WERI-Rb-1 (cell line): ENCODE results near the gene USB1.
A peak's percentile ranks its signal among the peaks of the same experiment; 100 is the strongest.

Source experiments
- DNase-seq: peaks from one replicate; pipeline ENCODE4 v3.0.0-alpha.2; 2020
- H3K27ac ChIP-seq: fragments of 250-450 bp; sonication (Bioruptor Pico); 2 replicates; pipeline ENCODE4 v1.5.1; 2020; ENCODE audit warnings: mild to moderate bottlenecking, moderate library complexity
- H3K27me3 ChIP-seq: fragments of 250-450 bp; sonication (Bioruptor Pico); 2 replicates; pipeline ENCODE4 v1.5.1; 2021; ENCODE audit warnings: mild to moderate bottlenecking, low read depth, moderate library complexity; ENCODE audit not compliant: insufficient read depth, severe bottlenecking
- H3K36me3 ChIP-seq: fragments of 250-450 bp; sonication (Bioruptor Pico); 2 replicates; pipeline ENCODE4 v1.5.1; 2020; ENCODE audit warnings: mild to moderate bottlenecking, moderate library complexity
- H3K4me3 ChIP-seq: 2 replicates; pipeline ENCODE4 v1.5.1; 2011; ENCODE audit warnings: low read depth, mild to moderate bottlenecking, control low read depth, low read length
- H3K9me3 ChIP-seq: fragments of 250-450 bp; sonication (Bioruptor Pico); 2 replicates; pipeline ENCODE4 v1.5.1; 2021; ENCODE audit warnings: mild to moderate bottlenecking, moderate library complexity; ENCODE audit not compliant: severe bottlenecking
- TF ChIP-seq, protein P1 (sequence below): IDR thresholded peaks from 2 replicates; pipeline ENCODE4 v1.5.1; 2011; ENCODE audit warnings: low read depth, mild to moderate bottlenecking, control low read depth, inconsistent platforms, low read length

USB1 gene

DNA sequence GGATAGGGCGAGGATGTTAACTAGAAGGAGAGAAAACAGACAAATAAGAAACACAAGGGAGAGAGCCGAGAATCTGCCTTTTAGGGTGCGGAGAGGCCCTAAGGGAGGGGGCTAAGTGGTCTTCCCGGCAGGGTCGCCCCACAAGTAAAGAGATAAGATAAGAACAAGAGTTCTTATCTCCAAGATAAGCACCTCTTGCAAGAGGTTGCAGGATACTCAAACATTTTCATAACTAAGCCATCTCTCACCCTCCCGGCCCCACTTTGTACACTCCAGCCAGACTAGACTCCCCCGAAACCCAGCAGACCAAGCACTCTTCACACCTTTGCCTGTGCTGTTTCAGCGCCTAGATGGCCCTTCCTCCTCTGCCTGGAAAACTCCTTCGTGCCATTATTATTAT, 15.0 kb upstream of the USB1 start:
- TF ChIP-seq, protein P1, sequence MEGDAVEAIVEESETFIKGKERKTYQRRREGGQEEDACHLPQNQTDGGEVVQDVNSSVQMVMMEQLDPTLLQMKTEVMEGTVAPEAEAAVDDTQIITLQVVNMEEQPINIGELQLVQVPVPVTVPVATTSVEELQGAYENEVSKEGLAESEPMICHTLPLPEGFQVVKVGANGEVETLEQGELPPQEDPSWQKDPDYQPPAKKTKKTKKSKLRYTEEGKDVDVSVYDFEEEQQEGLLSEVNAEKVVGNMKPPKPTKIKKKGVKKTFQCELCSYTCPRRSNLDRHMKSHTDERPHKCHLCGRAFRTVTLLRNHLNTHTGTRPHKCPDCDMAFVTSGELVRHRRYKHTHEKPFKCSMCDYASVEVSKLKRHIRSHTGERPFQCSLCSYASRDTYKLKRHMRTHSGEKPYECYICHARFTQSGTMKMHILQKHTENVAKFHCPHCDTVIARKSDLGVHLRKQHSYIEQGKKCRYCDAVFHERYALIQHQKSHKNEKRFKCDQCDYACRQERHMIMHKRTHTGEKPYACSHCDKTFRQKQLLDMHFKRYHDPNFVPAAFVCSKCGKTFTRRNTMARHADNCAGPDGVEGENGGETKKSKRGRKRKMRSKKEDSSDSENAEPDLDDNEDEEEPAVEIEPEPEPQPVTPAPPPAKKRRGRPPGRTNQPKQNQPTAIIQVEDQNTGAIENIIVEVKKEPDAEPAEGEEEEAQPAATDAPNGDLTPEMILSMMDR = no peak
- H3K27ac ChIP-seq = no peak overlapping the region
- H3K27me3 ChIP-seq = no peaks in the 10 kb centered on the region
- no peak overlapping the region for H3K4me3 ChIP-seq
- H3K9me3 ChIP-seq = no peaks in the 10 kb centered on the region
- no peak for DNase-seq
- H3K36me3 ChIP-seq = no peaks in the 10 kb centered on the region

DNA sequence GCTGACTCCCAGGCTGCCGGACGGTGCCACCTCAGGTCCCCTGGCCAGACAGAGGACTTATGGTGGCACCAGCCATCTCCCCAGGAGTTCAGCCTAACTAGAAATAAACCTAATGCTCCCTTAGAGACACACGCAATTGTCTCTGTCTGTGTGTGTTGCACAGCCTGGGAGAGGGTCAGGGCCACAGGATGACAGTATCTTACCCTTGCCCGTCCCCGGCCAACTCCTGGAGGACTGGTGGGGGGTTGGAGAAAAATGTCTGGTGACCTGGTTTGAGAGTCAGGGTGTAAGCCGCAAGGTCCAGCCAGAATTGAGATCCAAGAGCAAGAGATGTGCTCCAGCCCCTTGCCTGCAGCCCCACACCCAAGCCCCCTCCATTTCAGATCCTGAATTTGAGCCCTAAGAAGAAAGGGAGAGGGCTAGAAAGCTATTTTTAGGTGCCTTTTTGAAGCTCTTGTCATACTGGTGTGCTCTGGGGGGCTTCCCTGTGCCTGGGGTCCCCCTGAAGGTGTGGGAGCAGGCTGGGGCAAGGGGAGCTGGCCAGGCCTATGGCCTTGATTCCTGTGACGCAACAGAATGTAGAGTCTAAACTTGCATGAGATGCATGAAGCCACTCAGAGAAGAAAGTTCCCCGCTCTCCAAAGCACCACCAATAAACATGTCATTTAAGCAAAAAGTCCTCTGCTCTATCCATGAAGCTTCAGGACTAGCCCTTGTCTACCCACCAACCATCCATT, 13.6 kb upstream of the USB1 start:
- DNase-seq = no peak
- H3K36me3 ChIP-seq = no peaks in the 10 kb centered on the region
- TF ChIP-seq, protein P1 = no peak

DNA sequence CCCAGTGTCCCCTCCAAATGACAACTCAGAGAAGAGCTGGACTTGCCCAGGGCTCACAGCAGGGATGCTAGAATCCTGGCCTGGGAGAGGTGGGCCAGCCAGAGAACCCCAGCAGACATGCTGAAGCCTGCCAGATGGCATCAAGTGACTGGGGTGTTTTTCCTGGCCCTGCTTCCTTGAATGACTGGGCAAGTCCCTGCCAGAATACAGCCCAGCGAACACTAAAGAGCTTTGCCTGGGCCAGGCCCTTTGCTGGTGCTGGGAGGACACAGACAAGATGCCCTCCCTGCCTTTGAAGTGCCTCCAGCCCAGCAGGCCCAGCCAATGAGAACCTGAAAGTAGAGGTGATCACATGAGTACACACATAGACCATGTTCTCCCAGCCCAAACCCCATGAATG, 12.3 kb upstream of the USB1 start:
- H3K36me3 ChIP-seq = no peaks in the 10 kb centered on the region

More for the DNA sequence above, 13.6 kb upstream of the USB1 start:
- Histone ChIP-seq H3K27ac (no peak overlapping the region), H3K9me3 (no peaks in the 10 kb centered on the region), H3K27me3 (no peaks in the 10 kb centered on the region), H3K4me3 (no peak overlapping the region)

DNA sequence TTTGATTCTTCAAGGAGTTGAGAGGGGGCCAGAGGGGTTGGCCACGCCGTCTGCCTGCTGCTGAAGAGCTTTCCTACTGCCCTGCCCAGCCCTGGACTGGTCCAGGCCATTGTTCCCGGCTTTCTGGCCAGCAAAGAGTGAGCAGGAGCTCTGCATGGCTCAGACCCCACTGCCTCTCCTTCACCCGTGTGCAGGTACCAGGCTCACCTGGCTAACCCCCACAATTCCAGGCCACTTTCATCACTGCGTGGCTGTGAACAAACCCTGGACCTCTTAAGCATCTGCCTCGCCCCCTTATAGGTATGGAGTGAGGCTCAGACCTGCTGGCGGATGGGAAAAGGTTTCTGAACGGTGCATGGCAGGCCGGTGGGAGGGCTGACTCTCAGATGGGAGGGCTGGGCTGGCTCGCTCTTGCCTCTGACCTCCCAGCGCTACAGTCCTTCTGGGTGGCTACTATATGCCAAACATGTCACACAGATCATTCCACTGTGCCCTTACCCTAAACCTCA, 9.6 kb upstream of the USB1 start:
- TF ChIP-seq, protein P1 = no peak
- Histone ChIP-seq H3K4me3 (no peak overlapping the region), H3K27me3 (no peaks in the 10 kb centered on the region), H3K9me3 (no peaks in the 10 kb centered on the region), H3K36me3 (peaks cover 6% of the 10 kb centered on the region), H3K27ac (no peak overlapping the region)
- no peak for DNase-seq

More for the DNA sequence above, 12.3 kb upstream of the USB1 start:
- DNase-seq = peak; percentile 27
- Histone ChIP-seq H3K27me3 (no peaks in the 10 kb centered on the region), H3K4me3 (no peak overlapping the region), H3K9me3 (no peaks in the 10 kb centered on the region), H3K27ac (no peak overlapping the region)
- TF ChIP-seq, protein P1 = no peak

DNA sequence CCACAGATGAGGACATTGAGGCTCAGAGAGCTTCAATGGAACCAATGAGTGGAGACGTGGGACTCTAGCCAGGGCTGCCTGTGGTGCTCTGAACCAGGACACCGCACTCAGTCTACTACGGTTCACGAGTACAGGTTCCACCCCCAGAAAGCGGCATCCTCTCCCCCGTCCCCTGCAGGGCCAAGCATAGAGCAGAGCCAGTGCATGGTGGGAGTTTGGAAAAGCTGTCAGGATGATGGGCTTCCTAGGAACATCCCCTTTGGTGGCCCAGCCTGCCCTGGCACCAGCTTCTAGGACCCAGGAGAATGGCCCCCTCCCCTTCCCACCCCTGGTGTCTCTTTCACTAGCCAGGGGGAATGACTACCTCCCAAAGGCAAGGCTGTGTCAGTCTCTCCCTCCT, 9.1 kb upstream of the USB1 start:
- peaks cover 9% of the 10 kb centered on the region for H3K36me3 ChIP-seq
- H3K27ac ChIP-seq = no peak overlapping the region
- no peak overlapping the region for H3K4me3 ChIP-seq

More for the DNA sequence above, 9.1 kb upstream of the USB1 start:
- no peak for DNase-seq
- Histone ChIP-seq H3K9me3 (no peaks in the 10 kb centered on the region), H3K27me3 (no peaks in the 10 kb centered on the region)
- TF ChIP-seq, protein P1 = no peak
